Measurements from ENCODE around the gene BCL6.

- TF ChIP-seq CTCF (IDR thresholded peaks at IDR 0.05): no peak
- TF ChIP-seq POLR2A (IDR thresholded peaks at IDR 0.05): no peak
- no peak for TF ChIP-seq POLR2AphosphoS5 (IDR thresholded peaks at IDR 0.05)
- TF ChIP-seq EP300 (IDR thresholded peaks at IDR 0.05): no peak
These were observed 9.9 kb downstream of the BCL6 start for GRCh38 chr3:187735383-187735782.
